ENCODE data around the gene ASPM. TPM values are rescaled to one million over a fixed set of nuclear protein-coding genes. Genes with fewer than 3 reads are reported as not detected.
"Not testable (repeated sequence)": the region's sequence is repeated elsewhere in the genome, so short reads cannot be mapped to it uniquely, and the experiment has no call there.

Gene ASPM
- total RNA-seq, 2 experiments from 2014 or later, result 47.8 to 49.5 TPM

GRCh38 chr1:197067457-197067818, 79.0 kb downstream of the ASPM start:
- no peak overlapping the region for H3K27ac Mint-ChIP-seq
- H3K4me3 Mint-ChIP-seq, result no peak overlapping the region
- intact Hi-C loops (cut with DNase I, micrococcal nuclease), result no loop called here
- H3K4me1 Mint-ChIP-seq, result no peaks in the 10 kb centered on the region
- H3K9me3 Mint-ChIP-seq (ENCODE audit: low read depth), result peaks cover 4% of the 10 kb centered on the region
- DNase-seq (no peak), ATAC-seq (no peak)
- H3K27me3 Mint-ChIP-seq, result peaks cover 2% of the 10 kb centered on the region
- ChIA-PET CTCF (no interaction called here), POLR2A (no interaction called here)
- H3K36me3 Mint-ChIP-seq (ENCODE audit: low read depth), result no peaks in the 10 kb centered on the region

- Mint-ChIP-seq H3K27ac (no peak within 1 kb of the TSS), H3K36me3 (ENCODE audit: low read depth) (no peaks in the 10 kb centered on the region), H3K9me3 (ENCODE audit: low read depth) (peaks cover 4% of the 10 kb centered on the region), H3K4me3 (no peak within 1 kb of the TSS), H3K27me3 (peaks cover 2% of the 10 kb centered on the region), H3K4me1 (no peaks in the 10 kb centered on the region)
- ChIA-PET POLR2A (no interaction called here), CTCF (no interaction called here)
- DNase-seq (no peak), ATAC-seq (no peak)
- intact Hi-C loops (cut with DNase I, micrococcal nuclease), result no loop called here
These were observed 79.6 kb downstream of the ASPM start, which contains the start of gene F13B for GRCh38 chr1:197066719-197067456. F13B (minus strand) TSS chr1:197067260; CDS start chr1:197067223, 37 bp downstream.

- Mint-ChIP-seq H3K36me3 (ENCODE audit: low read depth) (no peaks in the 10 kb centered on the region), H3K4me1 (no peaks in the 10 kb centered on the region), H3K27ac (no peak overlapping the region), H3K4me3 (no peak overlapping the region), H3K27me3 (peaks cover 2% of the 10 kb centered on the region), H3K9me3 (ENCODE audit: low read depth) (peaks cover 4% of the 10 kb centered on the region)
- DNase-seq (no peak), ATAC-seq (no peak)
- ChIA-PET CTCF (no interaction called here), POLR2A (no interaction called here)
- intact Hi-C loops (cut with DNase I, micrococcal nuclease), result no loop called here
These were observed 80.2 kb downstream of the ASPM start for GRCh38 chr1:197066277-197066676.

GRCh38 chr1:197065559-197065958, 80.9 kb downstream of the ASPM start:
- DNase-seq, result no peak
- ATAC-seq, result no peak
- ChIA-PET POLR2A (no interaction called here), CTCF (no interaction called here)
- Mint-ChIP-seq H3K9me3 (ENCODE audit: low read depth) (peaks cover 4% of the 10 kb centered on the region), H3K4me1 (no peaks in the 10 kb centered on the region), H3K36me3 (ENCODE audit: low read depth) (no peaks in the 10 kb centered on the region), H3K27me3 (peaks cover 2% of the 10 kb centered on the region), H3K27ac (no peak overlapping the region), H3K4me3 (no peak overlapping the region)
- intact Hi-C loops (cut with DNase I, micrococcal nuclease), result no loop called here

GRCh38 chr1:197063212-197063611, 83.3 kb downstream of the ASPM start:
- no peak for DNase-seq
- CTCF ChIA-PET, result no interaction called here
- no peak for ATAC-seq

GRCh38 chr1:197062692-197063091, 83.8 kb downstream of the ASPM start:
- Mint-ChIP-seq H3K27ac (no peak overlapping the region), H3K36me3 (ENCODE audit: low read depth) (no peaks in the 10 kb centered on the region), H3K9me3 (ENCODE audit: low read depth) (no peaks in the 10 kb centered on the region), H3K27me3 (peaks cover 6% of the 10 kb centered on the region), H3K4me3 (no peak overlapping the region), H3K4me1 (no peaks in the 10 kb centered on the region)
- ATAC-seq (no peak), DNase-seq (no peak)
- ChIA-PET POLR2A (no interaction called here), CTCF (no interaction called here)
- intact Hi-C loops (cut with DNase I, micrococcal nuclease), result no loop called here

More at GRCh38 chr1:197063212-197063611, 83.3 kb downstream of the ASPM start:
- Mint-ChIP-seq H3K9me3 (ENCODE audit: low read depth) (no peaks in the 10 kb centered on the region), H3K4me3 (no peak overlapping the region), H3K36me3 (ENCODE audit: low read depth) (no peaks in the 10 kb centered on the region), H3K27ac (no peak overlapping the region), H3K27me3 (peaks cover 6% of the 10 kb centered on the region), H3K4me1 (no peaks in the 10 kb centered on the region)
- POLR2A ChIA-PET, result no interaction called here
- intact Hi-C loops (cut with DNase I, micrococcal nuclease), result no loop called here

- ChIA-PET POLR2A (no interaction called here), CTCF (no interaction called here)
- H3K36me3 Mint-ChIP-seq (ENCODE audit: low read depth), result no peaks in the 10 kb centered on the region
- H3K27me3 Mint-ChIP-seq, result peaks cover 9% of the 10 kb centered on the region
- no peak for ATAC-seq
- no peaks in the 10 kb centered on the region for H3K4me1 Mint-ChIP-seq
- H3K4me3 Mint-ChIP-seq, result no peak overlapping the region
- no peak for DNase-seq
- peaks cover 5% of the 10 kb centered on the region for H3K9me3 Mint-ChIP-seq (ENCODE audit: low read depth)
- intact Hi-C loops (cut with DNase I, micrococcal nuclease), result no loop called here
- no peak overlapping the region for H3K27ac Mint-ChIP-seq
These were observed 97.4 kb downstream of the ASPM start for GRCh38 chr1:197049100-197049499.

GRCh38 chr1:197042676-197043341, 103.7 kb downstream of the ASPM start:
- intact Hi-C loops (cut with DNase I, micrococcal nuclease), result no loop called here
- Mint-ChIP-seq H3K27me3 (peaks cover 20% of the 10 kb centered on the region), H3K4me1 (peaks cover 2% of the 10 kb centered on the region), H3K9me3 (ENCODE audit: low read depth) (peaks cover 5% of the 10 kb centered on the region), H3K4me3 (no peak overlapping the region), H3K36me3 (ENCODE audit: low read depth) (no peaks in the 10 kb centered on the region), H3K27ac (no peak overlapping the region)
- no peak for DNase-seq
- no peak for ATAC-seq
- ChIA-PET POLR2A (no interaction called here), CTCF (no interaction called here)

GRCh38 chr1:197041486-197042353, 104.7 kb downstream of the ASPM start:
- H3K9me3 Mint-ChIP-seq (ENCODE audit: low read depth), result no peaks in the 10 kb centered on the region
- ChIA-PET POLR2A (no interaction called here), CTCF (no interaction called here)
- H3K4me3 Mint-ChIP-seq, result no peak overlapping the region
- intact Hi-C loops (cut with DNase I, micrococcal nuclease), result no loop called here
- peaks cover 23% of the 10 kb centered on the region for H3K27me3 Mint-ChIP-seq
- ATAC-seq, result no peak
- H3K4me1 Mint-ChIP-seq, result peaks cover 2% of the 10 kb centered on the region
- H3K36me3 Mint-ChIP-seq (ENCODE audit: low read depth), result no peaks in the 10 kb centered on the region
- H3K27ac Mint-ChIP-seq, result no peak overlapping the region
- no peak for DNase-seq

GRCh38 chr1:197036861-197037260, 109.6 kb downstream of the ASPM start:
- no peak for ATAC-seq
- Mint-ChIP-seq H3K36me3 (ENCODE audit: low read depth) (no peaks in the 10 kb centered on the region), H3K27ac (no peak overlapping the region), H3K9me3 (ENCODE audit: low read depth) (no peaks in the 10 kb centered on the region), H3K4me3 (no peak overlapping the region), H3K27me3 (peaks cover 15% of the 10 kb centered on the region), H3K4me1 (peaks cover 2% of the 10 kb centered on the region)
- intact Hi-C loops (cut with DNase I, micrococcal nuclease), result no loop called here
- CTCF ChIA-PET, result interaction anchor here (0.7 kb wide), 1 partner anchor 78 kb away, joined by 5 read pairs; no protein-coding TSS in a partner anchor
- POLR2A ChIA-PET, result no interaction called here
- DNase-seq, result no peak

GRCh38 chr1:197034631-197035339, 111.7 kb downstream of the ASPM start:
- H3K9me3 Mint-ChIP-seq (ENCODE audit: low read depth); H3K4me3 Mint-ChIP-seq; ATAC-seq; intact Hi-C loops (cut with DNase I, micrococcal nuclease); H3K27me3 Mint-ChIP-seq; H3K36me3 Mint-ChIP-seq (ENCODE audit: low read depth); POLR2A ChIA-PET; H3K4me1 Mint-ChIP-seq; DNase-seq; CTCF ChIA-PET: not testable (repeated sequence)
- peak overlapping the region; percentile 38 for H3K27ac Mint-ChIP-seq
